Gastroesophageal sphincter (tissue), 4 donors: Measurements from ENCODE around the gene HSPA14. TPM values are rescaled to one million over a fixed set of nuclear protein-coding genes. Genes with fewer than 3 reads are reported as not detected.

ENCODE experiments used
- ATAC-seq: fragments of 150-250 bp; one replicate; pipeline ENCODE4 v1.9.1; 2016; ENCODE audit warnings: mild to moderate bottlenecking, moderate library complexity
- H3K27ac ChIP-seq, 4 donors: fragments of 200-600 bp; sonication (generic) in 3 of 4; 1 replicate in 3 of 4; 2 replicates in 1 of 4; pipeline ENCODE4 v1.5.1; 2016 to 2019
- H3K27me3 ChIP-seq: fragments of 200-600 bp; sonication (generic); one replicate; pipeline ENCODE4 v1.5.1; 2019
- H3K36me3 ChIP-seq, 2 donors: fragments of 200-600 bp; sonication (generic); one replicate each; pipeline ENCODE4 v1.5.1; 2019; ENCODE audit warnings: control low read depth in 1 of 2
- H3K4me1 ChIP-seq, 3 donors: fragments of 200-600 bp; sonication (generic); 1 replicate in 2 of 3; 2 replicates in 1 of 3; pipeline ENCODE4 v1.5.1; 2016 to 2019; ENCODE audit warnings: control low read depth in 2 of 3
- H3K4me3 ChIP-seq, 2 donors: fragments of 200-600 bp; sonication (generic); one replicate each; pipeline ENCODE4 v1.5.1; 2019; ENCODE audit warnings: mild to moderate bottlenecking in 1 of 2, moderate library complexity in 1 of 2
- H3K9me3 ChIP-seq, 3 donors: fragments of 200-600 bp; sonication (generic); one replicate each; pipeline ENCODE4 v1.5.1; 2017 to 2019; ENCODE audit warnings: control low read depth in 2 of 3
- CTCF ChIP-seq, 4 experiments: fragments of 200-600 bp in 2 of 4; fragments of 450-650 bp in 2 of 4; sonication (generic) in 1 of 4; IDR thresholded peaks; one replicate each; pipeline ENCODE4 v1.5.1; 2017 to 2019; ENCODE audit warnings: antibody characterized with exemption in 4 of 4, mild to moderate bottlenecking in 2 of 4, moderate library complexity in 2 of 4
- EP300 ChIP-seq: sonication (generic); formaldehyde crosslinking; IDR thresholded peaks from one replicate; pipeline ENCODE4 v1.6.1; 2017; ENCODE audit warnings: antibody characterized with exemption, mild to moderate bottlenecking
- POLR2A ChIP-seq, 2 donors: fragments of 450-650 bp; IDR thresholded peaks; one replicate each; pipeline ENCODE4 v1.6.1; 2017; ENCODE audit warnings: antibody characterized with exemption in 2 of 2, mild to moderate bottlenecking in 2 of 2, moderate library complexity in 1 of 2
- POLR2AphosphoS5 ChIP-seq: sonication (generic); formaldehyde crosslinking; IDR thresholded peaks from one replicate; pipeline ENCODE4 v1.6.1; 2017; ENCODE audit warnings: antibody characterized with exemption
- WGBS, 2 donors: methylation state at CpG; one replicate each; pipeline ENCODE4 v1.1.5; 2018; ENCODE audit warnings: low coverage in 1 of 2; 5-methylcytosine and 5-hydroxymethylcytosine counted together
- total RNA-seq, 4 donors: library from RNA; depleted of rRNA; stranded (reverse); fragments of >200 nt; gene quantifications; one replicate each; pipeline ENCODE4 v1.1.0, GENCODE V29; 2016

Gene HSPA14
- total RNA-seq, 4 donors from 2014 or later: 4.8 to 15.1 (median 9.9) TPM

- WGBS, 2 donors: 80% methylated on average over 4 of the region's 15 CpGs; no CpG with 5 or more reads in 1 of the 2 donors
- H3K27ac ChIP-seq: no peak overlapping the region
- ATAC-seq: no peak
- peaks cover 0 to 66% of the 10 kb centered on the region in 2 donors for H3K36me3 ChIP-seq
- H3K9me3 ChIP-seq: no peaks in the 10 kb centered on the region
- H3K4me3 ChIP-seq: no peak overlapping the region
- TF ChIP-seq CTCF (IDR thresholded peaks at IDR 0.05) (no peak), POLR2AphosphoS5 (no peak), EP300 (no peak), POLR2A (IDR thresholded peaks at IDR 0.05) (no peak)
- H3K4me1 ChIP-seq: peaks cover 0 to 15% (median 6%) of the 10 kb centered on the region in 3 donors
- no peaks in the 10 kb centered on the region for H3K27me3 ChIP-seq
Measured at GRCh38 chr10:14843327-14843988, 5.4 kb downstream of the HSPA14 start.

- TF ChIP-seq CTCF (IDR thresholded peaks at IDR 0.05) (no peak), POLR2AphosphoS5 (no peak), EP300 (no peak), POLR2A (IDR thresholded peaks at IDR 0.05) (no peak)
- H3K27me3 ChIP-seq: no peaks in the 10 kb centered on the region
- H3K9me3 ChIP-seq: no peaks in the 10 kb centered on the region
- H3K36me3 ChIP-seq: peaks cover 0 to 79% of the 10 kb centered on the region in 2 donors
- no peak overlapping the region for H3K27ac ChIP-seq
- H3K4me3 ChIP-seq: no peak overlapping the region
- WGBS, 2 donors: 77% methylated on average over 2 of the region's 2 CpGs; no CpG with 5 or more reads in 1 of the 2 donors
- no peak for ATAC-seq
- H3K4me1 ChIP-seq: peaks cover 0 to 3% (median 0%) of the 10 kb centered on the region in 3 donors
Measured at GRCh38 chr10:14844948-14845347, 6.8 kb downstream of the HSPA14 start.

GRCh38 chr10:14852236-14852635 is 14.1 kb downstream of the HSPA14 start:
- TF ChIP-seq CTCF (IDR thresholded peaks at IDR 0.05): no peak
- TF ChIP-seq POLR2A (IDR thresholded peaks at IDR 0.05): no peak
- no peak for TF ChIP-seq EP300
- no peak for TF ChIP-seq POLR2AphosphoS5
- H3K27me3 ChIP-seq: no peaks in the 10 kb centered on the region
- peaks cover 0 to 72% of the 10 kb centered on the region in 2 donors for H3K36me3 ChIP-seq
- H3K9me3 ChIP-seq: no peaks in the 10 kb centered on the region
- H3K4me3 ChIP-seq: no peak overlapping the region
- WGBS, 2 donors: 68 to 94% methylated on average over 3 of the region's 3 CpGs
- ATAC-seq: no peak
- H3K27ac ChIP-seq: no peak overlapping the region
- no peaks in the 10 kb centered on the region for H3K4me1 ChIP-seq

DNA sequence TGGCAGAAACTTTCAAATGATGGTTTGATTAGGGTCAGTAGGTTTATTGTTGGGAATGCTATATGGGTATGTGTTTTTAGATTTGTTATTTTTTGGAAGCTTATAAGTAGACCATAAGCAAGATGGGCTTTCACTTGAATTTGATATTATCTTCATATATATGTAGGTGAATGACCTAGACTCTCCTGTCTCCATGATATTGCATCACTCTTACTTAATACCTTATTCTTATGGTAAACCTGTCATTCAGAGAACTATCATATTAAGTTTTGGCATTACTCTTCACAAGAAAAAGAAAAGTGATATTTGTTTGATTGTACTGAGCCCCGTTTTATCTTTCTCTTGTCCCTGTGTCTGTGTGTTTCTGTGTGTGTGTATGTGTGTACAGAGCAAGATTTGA is 17.3 kb downstream of the HSPA14 start:
- Histone ChIP-seq H3K4me1 (no peaks in the 10 kb centered on the region), H3K4me3 (no peak overlapping the region), H3K27me3 (no peaks in the 10 kb centered on the region), H3K36me3 (peaks cover 0 to 81% of the 10 kb centered on the region in 2 donors), H3K9me3 (no peaks in the 10 kb centered on the region), H3K27ac (no peak overlapping the region)
- TF ChIP-seq CTCF (IDR thresholded peaks at IDR 0.05) (no peak), POLR2A (IDR thresholded peaks at IDR 0.05) (no peak), POLR2AphosphoS5 (no peak), EP300 (no peak)
- ATAC-seq: no peak
- 87 to 89% methylated on average over 1 of the region's 1 CpG for WGBS, 2 donors

DNA sequence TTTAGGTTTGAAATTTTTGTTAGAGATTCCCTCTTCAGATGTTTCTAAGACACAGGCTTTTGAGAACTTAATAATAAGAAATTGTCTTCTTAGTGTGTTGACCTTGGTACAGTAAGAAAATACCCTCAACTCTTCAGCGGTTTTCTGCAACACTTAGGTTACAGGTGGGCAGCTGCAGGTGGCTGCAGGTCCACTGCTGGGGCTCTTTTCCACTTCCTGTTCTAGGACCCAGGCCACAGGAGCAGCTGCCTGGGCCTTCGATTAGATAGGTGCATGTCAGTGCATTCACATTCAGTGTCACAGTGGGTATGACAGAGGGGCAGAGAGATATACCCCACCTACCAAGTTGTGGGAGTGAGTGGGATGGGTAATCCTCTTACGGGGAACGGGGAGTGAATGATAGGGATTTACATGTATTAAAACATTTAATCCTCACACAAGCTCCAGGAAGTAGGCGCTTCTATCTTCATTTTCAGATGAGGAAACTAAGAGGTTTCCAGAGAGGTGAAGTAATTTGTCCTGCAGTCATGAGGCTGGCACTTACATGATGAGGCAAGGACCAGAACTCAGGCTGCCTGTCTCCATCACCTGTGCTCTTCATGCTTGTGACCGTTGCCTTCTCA is 20.3 kb downstream of the HSPA14 start:
- H3K9me3 ChIP-seq: no peaks in the 10 kb centered on the region
- 90 to 97% methylated on average over 6 of the region's 6 CpGs for WGBS, 2 donors
- peaks cover 0 to 81% of the 10 kb centered on the region in 2 donors for H3K36me3 ChIP-seq
- no peaks in the 10 kb centered on the region for H3K27me3 ChIP-seq
- TF ChIP-seq POLR2AphosphoS5: no peak
- no peak for TF ChIP-seq EP300
- TF ChIP-seq POLR2A (IDR thresholded peaks at IDR 0.05): no peak
- TF ChIP-seq CTCF (IDR thresholded peaks at IDR 0.05): no peak
- no peak for ATAC-seq
- no peak overlapping the region for H3K27ac ChIP-seq
- no peak overlapping the region for H3K4me3 ChIP-seq
- no peaks in the 10 kb centered on the region for H3K4me1 ChIP-seq
